OCI-LY7 (cell line): ENCODE measurements around the gene PLEKHA5. TPM values are rescaled to one million over a fixed set of nuclear protein-coding genes. Genes with fewer than 3 reads are reported as not detected.

Experiments used
- BruUV-seq: library from RNA; stranded (reverse); fragments of 400-500 nt; replicated peaks from 2 replicates; lab custom pipeline; 2021; lab: Mats Ljungman, UMichigan
- CTCF ChIA-PET: fragments of 300-600 bp; sonication (Branson Sonifier 250); formaldehyde crosslinking; loops from one replicate; lab custom pipeline; 2022; ENCODE audit warnings: antibody characterized with exemption; ENCODE audit not compliant: unreplicated experiment; lab: Charles Lee
- POLR2A ChIA-PET: fragments of 300-600 bp; sonication (Branson Sonifier 250); formaldehyde crosslinking; loops from one replicate; lab custom pipeline; 2022; ENCODE audit warnings: antibody characterized with exemption; lab: Charles Lee
- DNase-seq: peaks from one replicate; pipeline ENCODE4 v3.0.0-alpha.2; 2015; ENCODE audit warnings: low spot score
- H2AFZ ChIP-seq: fragments of 200-600 bp; sonication (generic), shearing (Covaris generic); 2 replicates; pipeline ENCODE4 v1.6.1; 2014; ENCODE audit warnings: mild to moderate bottlenecking, antibody characterized with exemption, low read length, moderate library complexity
- H3K27ac ChIP-seq: fragments of 200-600 bp; sonication (generic); 2 replicates; pipeline ENCODE4 v1.5.1; 2014; ENCODE audit warnings: mixed run types, low read depth, mild to moderate bottlenecking, moderate library complexity, low read length, inconsistent platforms; ENCODE audit not compliant: poor library complexity, severe bottlenecking
- H3K36me3 ChIP-seq: fragments of 200-600 bp; sonication (generic); 2 replicates; pipeline ENCODE4 v1.6.1; 2014; ENCODE audit warnings: mild to moderate bottlenecking, antibody characterized with exemption, low read length, moderate library complexity, mixed read lengths; ENCODE audit not compliant: insufficient read depth
- H3K4me1 ChIP-seq: fragments of 200-600 bp; sonication (generic); 2 replicates; pipeline ENCODE4 v1.5.1; 2014; ENCODE audit warnings: mild to moderate bottlenecking, low read length; ENCODE audit not compliant: insufficient read depth, poor library complexity, severe bottlenecking
- H3K4me2 ChIP-seq: fragments of 200-600 bp; sonication (generic); 2 replicates; pipeline ENCODE4 v1.6.1; 2014; ENCODE audit warnings: mild to moderate bottlenecking, low read length
- H3K4me3 ChIP-seq: fragments of 200-600 bp; sonication (generic); 2 replicates; pipeline ENCODE4 v1.5.1; 2014; ENCODE audit warnings: mild to moderate bottlenecking, low read depth, low read length; ENCODE audit not compliant: poor library complexity, severe bottlenecking
- H3K79me2 ChIP-seq: fragments of 200-600 bp; sonication (generic); 2 replicates; pipeline ENCODE4 v1.6.1; 2016; ENCODE audit warnings: low read depth, mild to moderate bottlenecking, low read length, moderate library complexity, mixed read lengths; ENCODE audit not compliant: insufficient read depth
- H3K9me2 ChIP-seq: fragments of 200-600 bp; sonication (generic); 2 replicates; pipeline ENCODE4 v1.6.1; 2016; ENCODE audit warnings: mild to moderate bottlenecking, low read length, mixed read lengths; ENCODE audit not compliant: insufficient read depth
- H3K9me3 ChIP-seq: fragments of 200-600 bp; sonication (generic); 2 replicates; pipeline ENCODE4 v1.6.1; 2014; ENCODE audit warnings: mild to moderate bottlenecking, mixed run types, low read length, mixed read lengths
- H4K20me1 ChIP-seq: fragments of 200-600 bp; sonication (generic); 2 replicates; pipeline ENCODE4 v1.6.1; 2014; ENCODE audit warnings: mild to moderate bottlenecking, antibody characterized with exemption, low read length, moderate library complexity, mixed read lengths; ENCODE audit not compliant: insufficient read depth
- CTCF ChIP-seq: fragments of 200-600 bp; sonication (generic); conservative IDR thresholded peaks from 2 replicates; pipeline ENCODE4 v1.5.1; 2014; ENCODE audit warnings: mild to moderate bottlenecking, antibody characterized with exemption, low read length, moderate library complexity, mixed read lengths
- EZH2phosphoT487 ChIP-seq: fragments of 200-600 bp; sonication (generic); IDR thresholded peaks from 2 replicates; pipeline ENCODE4 v1.6.1; 2018; ENCODE audit warnings: low read depth, borderline replicate concordance, mild to moderate bottlenecking, mixed run types, antibody characterized with exemption, low read length, moderate library complexity, mixed read lengths
- intact Hi-C: fragments of 100-400 bp; cut with micrococcal nuclease; formaldehyde crosslinking; loops from one replicate; pipeline ENCODE4 v1.10.0; 2022; ENCODE audit not compliant: unreplicated experiment
- total RNA-seq, 2 experiments: library from RNA; depleted of rRNA in 1 of 2; stranded (reverse); fragments of >200 nt in 1 of 2; shearing (Covaris generic) in 1 of 2; gene quantifications; 2 replicates each; pipeline ENCODE4 v1.2.3, GENCODE V29; 2014 to 2022

The PLEKHA5 gene
- total RNA-seq, 2 experiments from 2014 or later: 2.7 TPM; not detected in 1

GRCh38 chr12:19316425-19316824 is 186.9 kb downstream of the PLEKHA5 start:
- Histone ChIP-seq H3K9me2 (no peaks in the 10 kb centered on the region), H3K27ac (no peak overlapping the region), H4K20me1 (no peaks in the 10 kb centered on the region), H2AFZ (no peak overlapping the region), H3K36me3 (no peaks in the 10 kb centered on the region), H3K9me3 (no peaks in the 10 kb centered on the region), H3K4me3 (no peak overlapping the region), H3K4me2 (no peak overlapping the region), H3K4me1 (no peaks in the 10 kb centered on the region), H3K79me2 (no peaks in the 10 kb centered on the region)
- TF ChIP-seq EZH2phosphoT487 (no peak), CTCF (no peak)
- no TSS peak for BruUV-seq
- ChIA-PET POLR2A (no interaction called here), CTCF (no interaction called here)
- no peak for DNase-seq
- intact Hi-C loops: no loop called here

GRCh38 chr12:19322376-19322775 is 192.8 kb downstream of the PLEKHA5 start:
- TF ChIP-seq EZH2phosphoT487 (no peak), CTCF (no peak)
- H3K4me1 ChIP-seq: no peaks in the 10 kb centered on the region
- no peaks in the 10 kb centered on the region for H4K20me1 ChIP-seq
- CTCF ChIA-PET: no interaction called here
- no peak overlapping the region for H3K4me2 ChIP-seq
- BruUV-seq: no TSS peak
- no peaks in the 10 kb centered on the region for H3K79me2 ChIP-seq
- POLR2A ChIA-PET: no interaction called here
- no peak overlapping the region for H3K27ac ChIP-seq
- no peaks in the 10 kb centered on the region for H3K36me3 ChIP-seq
- H3K9me2 ChIP-seq: no peaks in the 10 kb centered on the region
- no peak overlapping the region for H2AFZ ChIP-seq
- intact Hi-C loops: no loop called here
- no peaks in the 10 kb centered on the region for H3K9me3 ChIP-seq
- no peak for DNase-seq
- no peak overlapping the region for H3K4me3 ChIP-seq

- POLR2A ChIA-PET: interaction anchor here (0.6 kb wide), 1 partner anchor 11 kb away, joined by 3 read pairs; no protein-coding TSS in a partner anchor
- BruUV-seq: no TSS peak
These were observed 194.3 kb downstream of the PLEKHA5 start for GRCh38 chr12:19323805-19324204.

More at GRCh38 chr12:19323805-19324204, 194.3 kb downstream of the PLEKHA5 start:
- Histone ChIP-seq H3K4me1 (no peaks in the 10 kb centered on the region), H3K9me3 (no peaks in the 10 kb centered on the region), H4K20me1 (no peaks in the 10 kb centered on the region), H3K4me2 (no peak overlapping the region), H2AFZ (no peak overlapping the region), H3K27ac (no peak overlapping the region), H3K36me3 (no peaks in the 10 kb centered on the region), H3K79me2 (no peaks in the 10 kb centered on the region), H3K4me3 (no peak overlapping the region), H3K9me2 (no peaks in the 10 kb centered on the region)
- DNase-seq: no peak
- no peak for TF ChIP-seq CTCF
- TF ChIP-seq EZH2phosphoT487: no peak
- intact Hi-C loops: no loop called here
- CTCF ChIA-PET: no interaction called here
